ENCODE measurements around the gene LYG1. TPM values are rescaled to one million over a fixed set of nuclear protein-coding genes. Genes with fewer than 3 reads are reported as not detected.

The LYG1 gene
- total and polyA plus RNA-seq, 2 of the 8 experiments (the other 6 are each of a cell fraction or from before 2014, with no cell fraction given): 0.68 to 0.86 TPM

GRCh38 chr2:99261242-99261641 is 39.8 kb downstream of the LYG1 start:
- CTCF ChIA-PET (ENCODE audit: partially characterized antibody): interaction anchor here (0.8 kb wide), 1 partner anchor 17 kb away, joined by 3 read pairs; no protein-coding TSS in a partner anchor
- Histone ChIP-seq H2AK5ac (ENCODE audit: low read depth, low read length) (no peak overlapping the region), H3K4me1 (replicated peaks in 1 of 4; ENCODE audit: control insufficient read depth in 3 of 4, insufficient read depth in 4 of 4, low read length in 3 of 4) (no peaks in the 10 kb centered on the region), H4K5ac (ENCODE audit: insufficient read length, low read depth, low read length) (no peak overlapping the region), H3K23me2 (ENCODE audit: low read depth, low read length) (no peaks in the 10 kb centered on the region), H3K14ac (ENCODE audit: insufficient read length) (no peak overlapping the region), H2BK12ac (ENCODE audit: low read depth, low read length) (no peak overlapping the region), H3K27ac (ENCODE audit: low read depth, low read length) (no peak overlapping the region), H3K23ac (ENCODE audit: insufficient read length) (no peak overlapping the region), H3K9ac (replicated peaks in 1 of 4; ENCODE audit: extremely low read depth in 1 of 4, low read depth in 3 of 4, low read length in 3 of 4) (no peak overlapping the region), H2AFZ (ENCODE audit: low read length) (no peak overlapping the region), H4K20me1 (replicated peaks in 1 of 2; ENCODE audit: control insufficient read depth in 1 of 2, insufficient read depth in 2 of 2, low read length in 2 of 2) (no peaks in the 10 kb centered on the region), H3K4me2 (ENCODE audit: insufficient read depth in 1 of 2, low read depth in 2 of 2, low read length in 2 of 2) (no peak overlapping the region), H3K79me2 (ENCODE audit: control insufficient read depth in 1 of 2, insufficient read depth in 2 of 2, low read length in 2 of 2) (no peaks in the 10 kb centered on the region), H2BK20ac (ENCODE audit: low read length) (no peak overlapping the region), H3K4me3 (ENCODE audit: extremely low read depth in 1 of 4, insufficient read depth in 2 of 4, low read depth in 3 of 4, low read length in 4 of 4) (no peak overlapping the region), H2BK15ac (ENCODE audit: low read length) (no peak overlapping the region), H3K18ac (ENCODE audit: extremely low read depth, low read length) (no peak overlapping the region), H4K8ac (ENCODE audit: extremely low read depth, insufficient read depth, low read length) (no peak overlapping the region), H3K79me1 (ENCODE audit: low read depth, low read length) (no peaks in the 10 kb centered on the region), H3K27me3 (replicated peaks in 1 of 4; ENCODE audit: control insufficient read depth in 3 of 4, extremely low read depth in 1 of 4, insufficient read depth in 3 of 4, low read length in 3 of 4) (no peaks in the 10 kb centered on the region), H3K36me3 (ENCODE audit: control insufficient read depth in 2 of 4, insufficient read depth in 4 of 4, low read length in 3 of 4) (no peaks in the 10 kb centered on the region), H2BK120ac (replicated peaks; ENCODE audit: low read depth, low read length) (no peak overlapping the region), H3K4ac (replicated peaks; ENCODE audit: insufficient read length, low read depth, low read length) (no peak overlapping the region), H3K9me3 (ENCODE audit: insufficient read depth in 2 of 2, low read depth in 1 of 2, low read length in 1 of 2) (no peaks in the 10 kb centered on the region), H2BK5ac (ENCODE audit: low read depth, low read length) (no peak overlapping the region), H3K56ac (replicated peaks; ENCODE audit: insufficient read length, low read depth, low read length) (no peak overlapping the region), H4K91ac (replicated peaks; ENCODE audit: insufficient read length, low read length) (no peak overlapping the region)
- 92% methylated on average over 4 of the region's 4 CpGs; no CpG with 5 or more reads in 1 of the 2 experiments for WGBS, 2 experiments (ENCODE audit: extremely low coverage in 1 of 2, insufficient coverage in 1 of 2, insufficient read length in 1 of 2, insufficient replicate concordance in 2 of 2, low coverage in 1 of 2, low lambda C conversion rate in 2 of 2, missing lambda C conversion rate in 1 of 2)
- no peak for DNase-seq (ENCODE audit: low read depth in 1 of 2, low spot score in 2 of 2)
- no peak for FAIRE-seq
- POLR2A ChIA-PET (ENCODE audit: partially characterized antibody): no interaction called here
- TF ChIP-seq NRF1 (IDR thresholded peaks at IDR 0.05; ENCODE audit: low read depth, low read length) (no peak), HDAC2 (IDR thresholded peaks at IDR 0.05; ENCODE audit: borderline replicate concordance in 1 of 2, low read depth in 2 of 2, low read length in 2 of 2) (no peak), EZH2 (IDR thresholded peaks at IDR 0.05; ENCODE audit: low read depth, low read length, severe bottlenecking) (no peak), JUN (IDR thresholded peaks at IDR 0.05; ENCODE audit: low read depth, low read length) (no peak), TAF7 (optimal IDR thresholded peaks at IDR 0.05; ENCODE audit: borderline replicate concordance, low read depth, low read length) (no peak), CTCF (IDR thresholded peaks at IDR 0.05; ENCODE audit: control extremely low read depth in 1 of 3, insufficient read depth in 1 of 3, low read depth in 1 of 3, low read length in 3 of 3) (no peak), CREB1 (IDR thresholded peaks at IDR 0.05) (no peak), RXRA (IDR thresholded peaks at IDR 0.05; ENCODE audit: insufficient read depth, low read depth, low read length) (no peak), TAF1 (IDR thresholded peaks at IDR 0.05; ENCODE audit: low read depth, low read length) (no peak), POU5F1 (IDR thresholded peaks at IDR 0.05; ENCODE audit: low read depth, low read length) (no peak), POLR2AphosphoS5 (IDR thresholded peaks at IDR 0.05; ENCODE audit: low read depth, low read length) (no peak), SP4 (IDR thresholded peaks at IDR 0.05; ENCODE audit: low read length) (no peak), FOSL1 (IDR thresholded peaks at IDR 0.05; ENCODE audit: insufficient read depth, low read depth, low read length) (no peak)

All from H1 (cell line).